ENCODE data around the gene OGFOD2. TPM values are rescaled to one million over a fixed set of nuclear protein-coding genes. Genes with fewer than 3 reads are reported as not detected.

Gene OGFOD2
- total and polyA plus RNA-seq, 2 of the 13 experiments (the other 11 are each of a cell fraction or from before 2014, with no cell fraction given) = 13.2 to 14.6 TPM

- TF ChIP-seq THAP9 (CRISPR knock-in tag; IDR thresholded peaks at IDR 0.05; ENCODE audit: borderline replicate concordance) = no peak
- peak; percentile 67 for TF ChIP-seq NFYB (CRISPR knock-in tag; IDR thresholded peaks at IDR 0.05)
- no peak for TF ChIP-seq MAFF (IDR thresholded peaks at IDR 0.05; ENCODE audit: low read depth, low read length)
- no peak for TF ChIP-seq ZNF101 (CRISPR knock-in tag; IDR thresholded peaks at IDR 0.05; ENCODE audit: borderline replicate concordance, low read depth)
- peak; percentile 49; the same call in 1 of the 2 replicates for TF ChIP-seq HDAC2 (CRISPR knock-in tag; IDR thresholded peaks at IDR 0.05)
- no peak for TF ChIP-seq IKZF1 (IDR thresholded peaks at IDR 0.05)
- no peak for TF ChIP-seq ZFP36L2 (CRISPR knock-in tag; IDR thresholded peaks at IDR 0.05)
- no peak for TF ChIP-seq TCF12 (IDR thresholded peaks at IDR 0.05)
- no peak for TF ChIP-seq TCF12 (CRISPR knock-in tag; IDR thresholded peaks at IDR 0.05)
- TF ChIP-seq ZNF781 (CRISPR knock-in tag; IDR thresholded peaks at IDR 0.05; ENCODE audit: borderline replicate concordance, not compliant biosample characterization) = no peak
- TF ChIP-seq HIC2 (CRISPR knock-in tag; IDR thresholded peaks at IDR 0.05; ENCODE audit: low read depth) = no peak
- TF ChIP-seq ZNF33B (CRISPR knock-in tag; IDR thresholded peaks at IDR 0.05) = no peak; the same call in 1 of the 2 replicates
These were observed 661 bp upstream of the OGFOD2 start (continued) for GRCh38 chr12:122974274-122974891.

Data from HepG2 (cell line).